Right atrium auricular region (tissue), 2 donors: Measurements from ENCODE around the gene GCNT1. TPM values are rescaled to one million over a fixed set of nuclear protein-coding genes. Genes with fewer than 3 reads are reported as not detected.

Experiments
- DNase-seq: peaks from one replicate; pipeline ENCODE4 v3.0.0-alpha.2; 2019; ENCODE audit warnings: low spot score
- H3K27ac ChIP-seq, 2 donors: fragments of 200-600 bp; sonication (generic); 1 replicate in 1 of 2; 2 replicates in 1 of 2; pipeline ENCODE4 v1.5.1; 2016 to 2019
- H3K27me3 ChIP-seq, 2 donors: fragments of 200-600 bp; sonication (generic); one replicate each; pipeline versions ENCODE4 v1.5.1 to v1.6.0; 2017 to 2019
- H3K36me3 ChIP-seq: fragments of 200-600 bp; sonication (generic); one replicate; pipeline ENCODE4 v1.5.1; 2016
- H3K4me1 ChIP-seq, 2 donors: fragments of 200-600 bp; sonication (generic); one replicate each; pipeline versions ENCODE4 v1.5.1 to v1.6.0; 2017 to 2019
- H3K4me3 ChIP-seq, 2 donors: fragments of 200-600 bp; sonication (generic); 1 replicate in 1 of 2; 2 replicates in 1 of 2; pipeline ENCODE4 v1.5.1; 2017 to 2019; ENCODE audit warnings: mild to moderate bottlenecking in 1 of 2, moderate library complexity in 1 of 2
- H3K9me3 ChIP-seq, 2 donors: fragments of 200-600 bp; sonication (generic); one replicate each; pipeline ENCODE4 v1.5.1; 2019
- CTCF ChIP-seq, 2 donors: fragments of 200-600 bp; sonication (generic); IDR thresholded peaks; one replicate each; pipeline ENCODE4 v1.5.1; 2019; ENCODE audit warnings: antibody characterized with exemption in 2 of 2
- total RNA-seq, 2 donors: library from RNA; depleted of rRNA; stranded (reverse); fragments of >200 nt; gene quantifications; one replicate each; pipeline ENCODE4 v1.1.0, GENCODE V29; 2016

Gene GCNT1
- total RNA-seq, 2 donors from 2014 or later, result 1.3 to 6.4 TPM

GRCh38 chr9:76525196-76525595, 66.2 kb downstream of the GCNT1 start:
- no peaks in the 10 kb centered on the region for H3K27me3 ChIP-seq
- H3K9me3 ChIP-seq, result no peaks in the 10 kb centered on the region
- no peaks in the 10 kb centered on the region for H3K36me3 ChIP-seq
- TF ChIP-seq CTCF (IDR thresholded peaks at IDR 0.05), result no peak
- no peak for DNase-seq
- H3K4me3 ChIP-seq, result no peak overlapping the region
- no peak overlapping the region for H3K27ac ChIP-seq
- peaks cover 0 to 1% of the 10 kb centered on the region in 2 donors for H3K4me1 ChIP-seq

GRCh38 chr9:76526026-76526425, 67.0 kb downstream of the GCNT1 start:
- no peak for DNase-seq
- peaks cover 0 to 9% of the 10 kb centered on the region in 2 donors for H3K4me1 ChIP-seq
- no peaks in the 10 kb centered on the region for H3K27me3 ChIP-seq
- no peak for TF ChIP-seq CTCF (IDR thresholded peaks at IDR 0.05)
- H3K27ac ChIP-seq, result no peak overlapping the region
- H3K9me3 ChIP-seq, result no peaks in the 10 kb centered on the region
- no peaks in the 10 kb centered on the region for H3K36me3 ChIP-seq
- no peak overlapping the region for H3K4me3 ChIP-seq

GRCh38 chr9:76528056-76528455, 69.1 kb downstream of the GCNT1 start:
- no peak for TF ChIP-seq CTCF (IDR thresholded peaks at IDR 0.05)
- Histone ChIP-seq H3K9me3 (no peaks in the 10 kb centered on the region), H3K4me1 (peaks cover 0 to 13% of the 10 kb centered on the region in 2 donors), H3K27me3 (no peaks in the 10 kb centered on the region), H3K27ac (no peak overlapping the region), H3K4me3 (no peak overlapping the region), H3K36me3 (no peaks in the 10 kb centered on the region)
- no peak for DNase-seq

GRCh38 chr9:76528642-76529190, 69.7 kb downstream of the GCNT1 start:
- no peak overlapping the region for H3K4me3 ChIP-seq
- H3K4me1 ChIP-seq, result peaks cover 0 to 13% of the 10 kb centered on the region in 2 donors
- H3K27me3 ChIP-seq, result no peaks in the 10 kb centered on the region
- H3K36me3 ChIP-seq, result no peaks in the 10 kb centered on the region
- H3K9me3 ChIP-seq, result no peaks in the 10 kb centered on the region
- no peak for DNase-seq
- no peak for TF ChIP-seq CTCF (IDR thresholded peaks at IDR 0.05)
- H3K27ac ChIP-seq, result no peak overlapping the region

DNA sequence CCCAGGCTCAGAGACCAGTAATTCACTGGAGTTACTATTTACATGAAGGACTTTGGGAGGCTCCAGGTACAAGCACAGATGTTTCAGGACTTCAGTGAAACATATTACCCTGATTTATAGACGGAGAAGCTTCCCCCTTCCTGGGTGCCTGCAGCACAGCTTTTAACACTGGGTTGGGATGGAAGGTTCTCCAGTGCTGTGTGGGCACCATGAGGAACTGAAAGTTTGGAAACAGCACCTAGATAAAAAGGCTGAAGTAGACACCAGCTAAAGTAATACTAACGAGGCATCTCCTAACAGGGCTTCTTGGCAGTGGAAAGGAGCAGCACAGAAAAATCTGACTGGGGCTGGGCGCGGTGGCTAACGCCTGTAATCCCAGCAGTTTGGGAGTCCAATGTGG, 70.7 kb downstream of the GCNT1 start:
- Histone ChIP-seq H3K27me3 (no peaks in the 10 kb centered on the region), H3K36me3 (no peaks in the 10 kb centered on the region), H3K4me1 (peaks cover 0 to 13% of the 10 kb centered on the region in 2 donors), H3K27ac (no peak overlapping the region), H3K9me3 (no peaks in the 10 kb centered on the region), H3K4me3 (no peak overlapping the region)
- TF ChIP-seq CTCF (IDR thresholded peaks at IDR 0.05), result no peak
- DNase-seq, result no peak

GRCh38 chr9:76530458-76531110, 71.6 kb downstream of the GCNT1 start:
- no peak for TF ChIP-seq CTCF (IDR thresholded peaks at IDR 0.05)
- Histone ChIP-seq H3K27me3 (no peaks in the 10 kb centered on the region), H3K36me3 (no peaks in the 10 kb centered on the region), H3K4me3 (no peak overlapping the region), H3K4me1 (peaks cover 0 to 13% of the 10 kb centered on the region in 2 donors), H3K9me3 (no peaks in the 10 kb centered on the region), H3K27ac (peak overlapping the region; percentile 8 to 32)
- DNase-seq, result no peak
